Measurements from ENCODE around the gene CHRNA3. TPM values are rescaled to one million over a fixed set of nuclear protein-coding genes. Genes with fewer than 3 reads are reported as not detected.

CHRNA3 gene
- total and polyA plus RNA-seq, 5 donors from 2014 or later: 0.13 to 0.52 TPM; not detected in 3

DNA sequence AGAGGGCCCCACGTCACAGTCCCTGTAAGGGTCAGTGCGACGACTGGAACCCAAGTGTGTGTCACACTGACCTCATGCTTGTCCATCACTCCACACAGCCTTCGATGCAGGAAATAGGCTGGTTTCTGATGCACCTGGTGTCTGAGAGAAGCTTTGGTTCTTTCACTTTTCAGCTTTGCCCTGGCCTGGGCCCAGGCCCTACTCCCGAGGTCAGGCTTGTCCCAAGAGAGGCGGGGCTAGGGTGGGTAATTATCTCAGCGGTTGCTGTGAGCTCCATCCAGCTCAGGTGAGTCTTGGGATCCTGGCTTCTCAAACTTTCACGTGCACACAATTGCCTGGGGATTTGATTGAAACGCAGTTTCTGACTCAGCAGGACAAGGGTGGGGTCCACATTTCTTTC lies 39.8 kb upstream of the CHRNA3 start:
- no peaks in the 10 kb centered on the region for H3K4me1 ChIP-seq (ENCODE audit: control insufficient read depth, insufficient read depth, low read length, poor library complexity, severe bottlenecking)
- DNase-seq: no peak
- Mint-ChIP-seq H3K4me1 (no peaks in the 10 kb centered on the region), H3K27ac (no peak overlapping the region), H3K36me3 (no peaks in the 10 kb centered on the region), H3K4me3 (no peak overlapping the region), H3K9me3 (no peaks in the 10 kb centered on the region), H3K27me3 (peaks cover 29% of the 10 kb centered on the region)
- no peak overlapping the region for H3K27ac ChIP-seq (ENCODE audit: insufficient read depth, low read length, poor library complexity, severe bottlenecking)
- H3K27me3 ChIP-seq (ENCODE audit: control insufficient read depth, insufficient read depth, low read length): no peaks in the 10 kb centered on the region
- no peak overlapping the region for H3K4me3 ChIP-seq (ENCODE audit: low read depth, low read length)
- no peaks in the 10 kb centered on the region for H3K9me3 ChIP-seq (ENCODE audit: control insufficient read depth in 2 of 2, low read length in 2 of 2)
- ATAC-seq (ENCODE audit: low read depth in 2 of 2): no peak
- H3K36me3 ChIP-seq (ENCODE audit: control insufficient read depth, insufficient read depth, low read length): no peaks in the 10 kb centered on the region

GRCh38 chr15:78658823-78659222 lies 38.0 kb upstream of the CHRNA3 start:
- Mint-ChIP-seq H3K27me3 (peaks cover 23% of the 10 kb centered on the region), H3K9me3 (no peaks in the 10 kb centered on the region), H3K4me3 (no peak overlapping the region), H3K36me3 (no peaks in the 10 kb centered on the region), H3K4me1 (no peaks in the 10 kb centered on the region), H3K27ac (peak overlapping the region in 1 of 3 donors; percentile 15)
- no peak overlapping the region for H3K27ac ChIP-seq (ENCODE audit: insufficient read depth, low read length, poor library complexity, severe bottlenecking)
- no peaks in the 10 kb centered on the region for H3K4me1 ChIP-seq (ENCODE audit: control insufficient read depth, insufficient read depth, low read length, poor library complexity, severe bottlenecking)
- ATAC-seq (ENCODE audit: low read depth in 2 of 2) (no peak), DNase-seq (no peak)
- H3K9me3 ChIP-seq (ENCODE audit: control insufficient read depth in 2 of 2, low read length in 2 of 2): no peaks in the 10 kb centered on the region
- H3K4me3 ChIP-seq (ENCODE audit: low read depth, low read length): no peak overlapping the region
- no peaks in the 10 kb centered on the region for H3K36me3 ChIP-seq (ENCODE audit: control insufficient read depth, insufficient read depth, low read length)
- H3K27me3 ChIP-seq (ENCODE audit: control insufficient read depth, insufficient read depth, low read length): no peaks in the 10 kb centered on the region

- Mint-ChIP-seq H3K27ac (no peak overlapping the region), H3K4me1 (no peaks in the 10 kb centered on the region), H3K27me3 (peaks cover 18% of the 10 kb centered on the region), H3K9me3 (no peaks in the 10 kb centered on the region), H3K36me3 (no peaks in the 10 kb centered on the region), H3K4me3 (no peak overlapping the region)
- no peak for DNase-seq
- no peaks in the 10 kb centered on the region for H3K4me1 ChIP-seq (ENCODE audit: control insufficient read depth, insufficient read depth, low read length, poor library complexity, severe bottlenecking)
- no peak overlapping the region for H3K4me3 ChIP-seq (ENCODE audit: low read depth, low read length)
- no peaks in the 10 kb centered on the region for H3K36me3 ChIP-seq (ENCODE audit: control insufficient read depth, insufficient read depth, low read length)
- no peak for ATAC-seq (ENCODE audit: low read depth in 2 of 2)
- H3K27me3 ChIP-seq (ENCODE audit: control insufficient read depth, insufficient read depth, low read length): no peaks in the 10 kb centered on the region
- H3K27ac ChIP-seq (ENCODE audit: insufficient read depth, low read length, poor library complexity, severe bottlenecking): no peak overlapping the region
- H3K9me3 ChIP-seq (ENCODE audit: control insufficient read depth in 2 of 2, low read length in 2 of 2): no peaks in the 10 kb centered on the region
These were observed 33.5 kb upstream of the CHRNA3 start for GRCh38 chr15:78654272-78654671.

- Mint-ChIP-seq H3K27ac (no peak overlapping the region), H3K9me3 (no peaks in the 10 kb centered on the region), H3K36me3 (no peaks in the 10 kb centered on the region), H3K27me3 (peaks cover 10% of the 10 kb centered on the region), H3K4me3 (no peak overlapping the region), H3K4me1 (no peaks in the 10 kb centered on the region)
- Histone ChIP-seq H3K4me3 (ENCODE audit: low read depth, low read length) (no peak overlapping the region), H3K27me3 (ENCODE audit: control insufficient read depth, insufficient read depth, low read length) (no peaks in the 10 kb centered on the region), H3K36me3 (ENCODE audit: control insufficient read depth, insufficient read depth, low read length) (no peaks in the 10 kb centered on the region), H3K9me3 (ENCODE audit: control insufficient read depth in 2 of 2, low read length in 2 of 2) (no peaks in the 10 kb centered on the region), H3K4me1 (ENCODE audit: control insufficient read depth, insufficient read depth, low read length, poor library complexity, severe bottlenecking) (no peaks in the 10 kb centered on the region), H3K27ac (ENCODE audit: insufficient read depth, low read length, poor library complexity, severe bottlenecking) (no peak overlapping the region)
- ATAC-seq (ENCODE audit: low read depth in 2 of 2) (no peak), DNase-seq (no peak)
These were observed 31.3 kb upstream of the CHRNA3 start for GRCh38 chr15:78651930-78652615.

DNA sequence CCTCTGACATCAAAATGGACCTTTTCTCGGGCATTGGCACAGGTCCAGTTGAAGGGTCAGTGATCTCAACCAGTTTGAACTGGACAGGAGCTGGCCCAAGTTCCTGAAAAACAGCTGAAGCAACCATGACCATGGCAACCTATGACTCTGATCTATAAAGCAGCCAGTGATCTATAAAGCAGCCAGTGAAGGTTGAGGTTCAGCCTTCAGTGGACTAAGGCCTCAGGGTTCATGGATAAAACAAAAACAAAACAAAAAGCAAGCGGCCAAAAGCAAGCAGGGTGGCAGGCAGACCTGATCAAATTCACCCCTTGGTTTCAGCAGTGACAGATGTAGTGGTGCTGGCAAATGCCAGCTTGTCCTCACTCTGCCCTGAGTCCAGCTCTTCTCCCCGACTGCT lies 30.2 kb upstream of the CHRNA3 start:
- no peaks in the 10 kb centered on the region for H3K4me1 Mint-ChIP-seq
- no peak overlapping the region for H3K4me3 Mint-ChIP-seq
- H3K27ac Mint-ChIP-seq: no peak overlapping the region
- DNase-seq (no peak), ATAC-seq (ENCODE audit: low read depth in 2 of 2) (no peak)
- no peak overlapping the region for H3K4me3 ChIP-seq (ENCODE audit: low read depth, low read length)
- H3K9me3 Mint-ChIP-seq: no peaks in the 10 kb centered on the region
- H3K27me3 ChIP-seq (ENCODE audit: control insufficient read depth, insufficient read depth, low read length): no peaks in the 10 kb centered on the region
- no peaks in the 10 kb centered on the region for H3K9me3 ChIP-seq (ENCODE audit: control insufficient read depth in 2 of 2, low read length in 2 of 2)
- H3K27ac ChIP-seq (ENCODE audit: insufficient read depth, low read length, poor library complexity, severe bottlenecking): no peak overlapping the region
- H3K36me3 Mint-ChIP-seq: no peaks in the 10 kb centered on the region
- H3K36me3 ChIP-seq (ENCODE audit: control insufficient read depth, insufficient read depth, low read length): no peaks in the 10 kb centered on the region
- peaks cover 5% of the 10 kb centered on the region for H3K27me3 Mint-ChIP-seq
- no peaks in the 10 kb centered on the region for H3K4me1 ChIP-seq (ENCODE audit: control insufficient read depth, insufficient read depth, low read length, poor library complexity, severe bottlenecking)

DNA sequence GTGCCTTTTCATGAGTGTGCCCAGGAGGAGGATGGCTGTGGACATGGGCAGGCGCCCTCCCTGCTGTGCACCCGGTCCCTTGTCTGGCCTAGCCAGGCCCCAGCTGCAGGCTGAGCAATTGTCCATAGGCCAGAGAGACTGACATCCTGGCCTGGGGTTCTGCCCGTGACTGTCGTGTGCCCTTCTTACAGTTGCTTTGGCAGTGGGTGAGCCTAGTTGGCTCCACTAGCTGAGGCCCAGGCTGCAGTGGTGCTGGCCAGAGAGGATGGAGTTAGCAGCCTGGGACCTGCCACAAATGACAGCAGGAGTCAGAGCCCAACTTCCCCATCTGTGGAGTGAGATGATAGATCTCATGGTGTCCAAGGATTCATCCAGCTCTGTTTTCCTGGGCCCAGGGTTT lies 29.2 kb upstream of the CHRNA3 start:
- Histone ChIP-seq H3K27me3 (ENCODE audit: control insufficient read depth, insufficient read depth, low read length) (no peaks in the 10 kb centered on the region), H3K36me3 (ENCODE audit: control insufficient read depth, insufficient read depth, low read length) (no peaks in the 10 kb centered on the region), H3K9me3 (ENCODE audit: control insufficient read depth in 2 of 2, low read length in 2 of 2) (no peaks in the 10 kb centered on the region), H3K27ac (ENCODE audit: insufficient read depth, low read length, poor library complexity, severe bottlenecking) (no peak overlapping the region), H3K4me3 (ENCODE audit: low read depth, low read length) (no peak overlapping the region), H3K4me1 (ENCODE audit: control insufficient read depth, insufficient read depth, low read length, poor library complexity, severe bottlenecking) (no peaks in the 10 kb centered on the region)
- Mint-ChIP-seq H3K27ac (no peak overlapping the region), H3K4me1 (no peaks in the 10 kb centered on the region), H3K4me3 (no peak overlapping the region), H3K27me3 (peaks cover 5% of the 10 kb centered on the region), H3K36me3 (no peaks in the 10 kb centered on the region), H3K9me3 (no peaks in the 10 kb centered on the region)
- ATAC-seq (ENCODE audit: low read depth in 2 of 2) (no peak), DNase-seq (no peak)

- peaks cover 3% of the 10 kb centered on the region for H3K27me3 ChIP-seq (ENCODE audit: control insufficient read depth, insufficient read depth, low read length)
- no peak overlapping the region for H3K4me3 ChIP-seq (ENCODE audit: low read depth, low read length)
- H3K27me3 Mint-ChIP-seq: peaks cover 32% of the 10 kb centered on the region
- no peaks in the 10 kb centered on the region for H3K36me3 ChIP-seq (ENCODE audit: control insufficient read depth, insufficient read depth, low read length)
- no peaks in the 10 kb centered on the region for H3K36me3 Mint-ChIP-seq
- peaks cover 7% of the 10 kb centered on the region for H3K4me1 ChIP-seq (ENCODE audit: control insufficient read depth, insufficient read depth, low read length, poor library complexity, severe bottlenecking)
- no peaks in the 10 kb centered on the region for H3K9me3 Mint-ChIP-seq
- H3K27ac ChIP-seq (ENCODE audit: insufficient read depth, low read length, poor library complexity, severe bottlenecking): no peak overlapping the region
- DNase-seq (no peak), ATAC-seq (ENCODE audit: low read depth in 2 of 2) (no peak)
- H3K27ac Mint-ChIP-seq: no peak overlapping the region
- peaks cover 0 to 13% (median 6%) of the 10 kb centered on the region in 4 donors for H3K4me1 Mint-ChIP-seq
- no peaks in the 10 kb centered on the region for H3K9me3 ChIP-seq (ENCODE audit: control insufficient read depth in 2 of 2, low read length in 2 of 2)
- no peak overlapping the region for H3K4me3 Mint-ChIP-seq
These were observed 24.2 kb upstream of the CHRNA3 start for GRCh38 chr15:78645009-78645408.

DNA sequence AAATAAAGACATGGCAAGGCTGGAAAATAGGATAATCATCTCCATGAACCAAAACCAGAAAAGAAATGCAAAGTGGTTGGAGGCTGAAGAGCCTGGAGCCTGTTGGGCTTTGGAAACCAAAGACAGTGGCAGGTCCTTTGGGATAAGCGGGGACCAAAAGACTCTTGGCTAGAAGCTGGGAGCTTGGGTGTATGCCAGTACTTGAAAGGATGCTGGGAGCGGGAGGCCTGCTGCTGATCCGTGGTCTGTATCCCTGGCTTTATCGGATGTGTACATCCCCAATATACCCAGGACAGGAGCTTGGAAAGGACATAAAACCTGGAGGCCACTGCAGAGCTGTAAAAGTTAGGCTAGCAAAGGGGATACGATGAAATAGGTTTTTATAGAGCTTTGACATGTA lies 21.5 kb upstream of the CHRNA3 start:
- Histone ChIP-seq H3K27ac (ENCODE audit: insufficient read depth, low read length, poor library complexity, severe bottlenecking) (no peak overlapping the region), H3K4me1 (ENCODE audit: control insufficient read depth, insufficient read depth, low read length, poor library complexity, severe bottlenecking) (peaks cover 7% of the 10 kb centered on the region), H3K36me3 (ENCODE audit: control insufficient read depth, insufficient read depth, low read length) (no peaks in the 10 kb centered on the region), H3K27me3 (ENCODE audit: control insufficient read depth, insufficient read depth, low read length) (peaks cover 3% of the 10 kb centered on the region), H3K9me3 (ENCODE audit: control insufficient read depth in 2 of 2, low read length in 2 of 2) (no peaks in the 10 kb centered on the region), H3K4me3 (ENCODE audit: low read depth, low read length) (no peak overlapping the region)
- H3K27me3 Mint-ChIP-seq: peaks cover 43% of the 10 kb centered on the region
- H3K4me3 Mint-ChIP-seq: peak overlapping the region in 1 of 4 donors; percentile 66
- H3K36me3 Mint-ChIP-seq: no peaks in the 10 kb centered on the region
- H3K4me1 Mint-ChIP-seq: peaks cover 0 to 13% (median 6%) of the 10 kb centered on the region in 4 donors
- no peak for DNase-seq
- H3K27ac Mint-ChIP-seq: no peak overlapping the region
- ATAC-seq (ENCODE audit: low read depth in 2 of 2): no peak
- no peaks in the 10 kb centered on the region for H3K9me3 Mint-ChIP-seq

Measured in CD4-positive, CD25-positive, alpha-beta regulatory T cell (primary cell).